Hippocampal formation (tissue), 2 donors: ENCODE results near the gene BRF1.
A peak's percentile ranks its signal among the peaks of the same experiment; 100 is the strongest.

Experiments used
- DNase-seq, 2 donors: peaks; one replicate each; lab custom pipeline; 2025; lab: John Stamatoyannopoulos, UW

Gene BRF1

DNA sequence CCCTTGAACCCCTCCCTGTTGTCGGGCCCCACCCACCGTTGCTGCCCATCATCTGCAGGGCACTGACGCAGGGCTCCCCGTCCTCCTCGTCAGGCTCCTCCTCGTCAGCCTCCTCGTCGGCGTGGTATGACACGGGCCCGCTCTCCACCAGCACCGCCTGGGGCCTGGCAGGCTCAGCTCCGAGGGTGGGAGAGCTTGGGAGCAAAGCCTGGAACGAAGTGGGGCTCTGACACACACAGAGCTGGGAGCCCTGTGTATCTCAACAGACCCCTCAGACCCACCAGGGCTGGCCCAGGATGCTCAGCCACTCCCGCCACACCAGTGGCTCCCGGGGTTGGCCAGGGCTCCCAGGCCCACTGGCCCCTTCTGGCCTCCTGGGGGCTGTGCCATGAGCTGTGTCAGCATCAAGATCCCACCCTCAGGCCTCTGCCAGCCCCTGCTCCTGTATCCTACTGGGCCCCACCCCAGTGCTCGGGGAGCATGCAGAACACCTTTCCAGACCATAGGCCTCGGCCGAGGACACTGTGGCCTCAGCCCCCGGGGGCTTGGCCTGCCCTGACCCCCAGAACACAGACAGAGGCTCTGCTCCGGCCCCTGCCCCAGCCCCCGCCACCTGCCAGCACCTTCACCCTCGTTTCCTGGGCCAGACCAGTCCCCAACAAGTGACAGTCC lies 89.6 kb downstream of the BRF1 start:
- no peak for DNase-seq

DNA sequence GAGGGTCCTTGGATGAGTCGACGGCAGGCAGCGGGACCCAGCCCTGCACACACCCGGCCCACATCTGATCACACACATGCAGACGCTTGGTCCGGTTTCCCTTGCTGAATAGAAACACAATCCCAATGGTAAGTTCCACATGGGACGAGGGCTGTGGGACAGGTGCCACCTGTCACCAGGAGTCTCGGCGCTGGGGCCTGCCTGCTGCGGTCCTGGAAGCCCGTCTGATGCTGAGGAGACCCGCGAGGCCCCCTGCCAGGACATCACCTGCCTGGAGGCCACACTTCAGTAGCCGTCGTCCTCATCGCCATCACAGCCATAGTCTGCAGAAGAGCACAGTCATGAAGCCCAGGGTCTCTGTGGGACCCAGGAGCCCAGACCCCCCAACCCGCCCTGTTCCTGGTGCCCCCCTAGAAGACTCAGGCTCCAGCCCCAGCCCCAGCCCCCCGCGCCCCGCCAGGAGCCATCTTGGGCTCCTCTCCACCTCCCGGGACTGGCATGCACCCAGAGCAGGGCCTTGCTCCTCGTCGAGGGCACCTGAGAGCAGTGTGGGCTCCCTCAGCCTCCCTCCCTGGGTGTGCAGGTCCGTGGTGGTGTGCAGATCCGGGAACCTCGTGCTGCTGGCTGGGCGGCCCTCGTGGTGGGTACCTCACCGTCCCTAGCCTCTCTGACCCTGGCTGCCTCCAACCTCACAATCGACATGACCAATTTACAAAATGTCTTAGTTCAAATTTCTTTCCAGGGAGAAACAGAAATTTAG lies 90.4 kb downstream of the BRF1 start:
- DNase-seq: no peak

DNA sequence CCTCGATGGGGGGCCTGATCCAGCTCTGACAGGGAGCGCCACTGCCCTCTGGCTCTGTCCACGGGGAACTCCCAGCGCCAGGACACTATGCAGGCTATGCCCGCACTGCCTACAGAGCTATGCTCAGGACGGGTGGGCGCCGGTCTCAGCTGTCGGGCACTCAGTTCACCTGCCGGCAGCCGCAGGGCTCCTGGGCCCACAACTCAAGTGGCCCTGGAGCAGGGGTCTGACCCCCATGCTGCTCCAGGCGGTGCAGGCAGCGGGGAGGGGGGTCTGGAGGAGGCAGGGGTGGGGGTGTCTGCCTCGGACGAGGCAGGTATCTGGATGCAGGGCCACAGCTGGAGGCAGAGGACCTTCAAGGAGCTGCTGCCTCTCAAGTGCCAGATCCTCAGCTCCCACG lies 91.2 kb downstream of the BRF1 start:
- no peak for DNase-seq

DNA sequence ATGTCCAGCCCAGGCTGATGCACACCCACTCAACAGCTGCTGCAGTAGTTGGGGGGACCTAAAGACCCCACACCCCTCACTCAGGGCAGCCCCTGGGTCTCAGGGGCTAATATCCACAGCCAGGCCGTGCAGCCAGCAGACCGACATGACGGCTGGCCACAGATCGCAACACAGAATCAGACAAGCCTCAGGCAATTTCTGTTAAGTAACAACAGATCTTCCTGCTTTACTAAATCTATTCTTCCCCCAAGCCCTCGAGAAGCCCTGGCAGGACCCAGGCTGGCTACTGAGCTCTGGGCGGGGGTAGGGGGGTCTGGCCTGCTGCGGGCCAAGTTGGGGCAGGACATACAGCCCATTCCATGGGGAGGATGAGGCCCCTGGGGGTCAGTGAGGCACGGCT lies 91.7 kb downstream of the BRF1 start:
- no peak for DNase-seq

DNA sequence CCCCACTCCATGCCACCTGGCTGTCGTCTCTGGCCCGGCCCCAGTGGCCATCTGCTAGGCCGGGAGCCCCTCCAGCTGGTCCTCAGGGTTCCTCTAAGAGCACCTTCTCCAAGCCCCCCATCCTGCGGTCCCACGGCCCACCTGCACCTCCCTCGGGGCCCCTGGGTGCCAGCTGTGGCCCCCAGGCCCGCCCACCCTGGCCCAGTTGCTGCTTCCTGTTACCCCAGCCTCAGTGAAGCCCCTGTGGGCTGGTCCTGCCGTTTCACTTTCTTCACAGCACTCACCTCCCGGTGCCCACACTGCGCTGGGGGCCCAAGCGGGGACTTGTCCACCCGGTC lies 92.1 kb downstream of the BRF1 start:
- no peak for DNase-seq

DNA sequence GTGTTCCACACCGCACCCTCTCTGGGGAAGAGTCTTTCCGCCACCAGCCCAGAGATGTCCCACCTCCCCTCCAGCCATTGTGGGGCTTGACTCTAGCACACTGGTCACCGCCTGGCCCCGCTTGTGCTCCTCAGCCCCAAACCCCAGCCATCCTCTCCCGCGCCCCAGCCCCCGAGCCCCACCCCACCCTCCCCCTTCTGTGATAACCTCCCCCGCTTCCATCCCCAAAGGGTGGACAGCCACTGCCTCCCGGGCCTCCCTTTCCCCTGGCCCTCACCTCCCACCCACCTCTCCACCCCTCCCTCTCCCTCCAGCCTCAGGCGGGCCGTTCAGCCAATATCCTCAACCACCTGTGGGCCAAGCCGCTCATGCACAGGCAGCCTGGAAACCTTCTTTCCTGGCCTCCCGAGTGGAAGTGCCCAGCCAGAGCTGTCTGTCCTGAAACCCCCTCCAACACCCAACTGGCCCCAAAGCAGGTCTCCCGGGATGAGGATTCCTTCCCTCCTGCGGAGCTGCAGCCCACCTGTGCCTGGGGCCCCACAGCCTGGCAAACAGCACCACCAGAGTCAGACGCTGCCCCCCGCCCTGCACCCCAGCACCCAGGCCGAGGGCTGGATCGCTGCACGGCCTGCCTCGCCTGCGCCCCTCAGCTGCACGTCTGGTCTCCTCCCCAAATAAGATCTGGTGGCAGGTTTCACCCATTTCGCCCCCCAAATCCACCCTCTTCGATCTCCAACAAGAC lies 92.6 kb downstream of the BRF1 start:
- DNase-seq: no peak

DNA sequence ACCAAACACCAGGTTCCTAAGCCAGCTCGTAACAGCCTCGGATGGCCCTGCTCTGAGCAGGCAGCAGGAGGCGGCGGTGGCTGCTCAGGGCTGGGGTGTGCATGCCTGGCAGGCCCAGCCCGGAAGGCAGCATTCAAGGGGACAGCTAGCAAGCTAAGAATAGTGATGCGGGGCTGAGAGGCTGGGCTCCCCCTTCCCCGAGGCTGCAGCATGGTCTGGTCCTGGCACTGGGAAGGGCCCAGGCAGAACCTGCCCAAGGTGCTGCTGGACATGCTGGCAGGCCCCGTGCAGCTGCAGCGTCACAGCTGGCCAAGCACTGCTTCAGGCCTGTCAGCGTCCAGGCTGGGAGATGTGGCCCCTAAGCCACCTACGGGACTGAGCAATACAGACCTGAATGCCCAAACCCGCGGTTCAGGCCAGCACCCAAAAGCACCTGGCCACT lies 93.3 kb downstream of the BRF1 start:
- DNase-seq: no peak

DNA sequence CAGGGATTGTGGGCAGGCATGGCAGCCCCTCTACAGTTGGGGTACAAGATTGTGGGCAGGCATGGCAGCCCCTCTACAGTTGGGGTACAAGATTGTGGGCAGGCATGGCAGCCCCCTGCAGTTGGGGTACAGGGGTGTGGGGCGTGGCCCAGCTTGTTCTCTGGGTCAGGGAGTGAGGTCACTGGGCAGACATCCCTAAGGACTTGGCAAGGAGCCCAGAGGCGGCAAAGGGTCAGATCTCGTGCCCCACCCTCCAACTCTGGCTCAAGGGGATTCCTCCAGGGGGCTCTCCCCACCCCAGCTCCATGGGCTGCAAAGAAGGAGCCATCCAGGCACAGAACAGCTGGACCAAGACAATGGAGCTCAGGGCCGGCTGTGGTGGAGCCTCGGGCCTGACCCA lies 93.9 kb downstream of the BRF1 start:
- no peak for DNase-seq

DNA sequence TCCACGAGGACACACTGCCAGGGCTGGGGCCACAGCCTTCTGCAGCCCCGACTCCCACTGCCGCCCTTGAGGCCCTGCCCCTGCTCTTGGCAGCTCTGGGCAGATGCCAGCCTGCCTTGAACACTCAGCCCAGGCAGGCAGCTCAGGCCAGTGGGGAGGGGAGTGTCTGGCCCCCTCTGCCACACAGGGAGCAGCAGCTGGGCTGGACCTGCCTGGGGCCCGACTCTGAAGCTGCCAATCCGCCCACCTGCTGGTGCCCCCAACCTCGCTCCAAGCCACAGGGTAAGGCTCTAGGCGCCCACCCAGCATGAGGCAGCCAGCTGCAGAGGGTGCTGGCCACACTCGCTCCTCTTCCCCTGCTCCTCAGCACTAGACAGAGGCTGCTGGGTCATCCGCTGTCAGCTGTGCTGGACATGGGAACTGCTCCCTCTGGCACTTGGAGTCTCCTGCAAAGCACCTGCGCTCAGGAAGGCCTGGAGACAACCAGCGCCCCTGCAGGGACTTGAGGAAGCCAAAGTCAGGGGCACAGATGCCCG lies 95.1 kb downstream of the BRF1 start:
- no peak for DNase-seq

DNA sequence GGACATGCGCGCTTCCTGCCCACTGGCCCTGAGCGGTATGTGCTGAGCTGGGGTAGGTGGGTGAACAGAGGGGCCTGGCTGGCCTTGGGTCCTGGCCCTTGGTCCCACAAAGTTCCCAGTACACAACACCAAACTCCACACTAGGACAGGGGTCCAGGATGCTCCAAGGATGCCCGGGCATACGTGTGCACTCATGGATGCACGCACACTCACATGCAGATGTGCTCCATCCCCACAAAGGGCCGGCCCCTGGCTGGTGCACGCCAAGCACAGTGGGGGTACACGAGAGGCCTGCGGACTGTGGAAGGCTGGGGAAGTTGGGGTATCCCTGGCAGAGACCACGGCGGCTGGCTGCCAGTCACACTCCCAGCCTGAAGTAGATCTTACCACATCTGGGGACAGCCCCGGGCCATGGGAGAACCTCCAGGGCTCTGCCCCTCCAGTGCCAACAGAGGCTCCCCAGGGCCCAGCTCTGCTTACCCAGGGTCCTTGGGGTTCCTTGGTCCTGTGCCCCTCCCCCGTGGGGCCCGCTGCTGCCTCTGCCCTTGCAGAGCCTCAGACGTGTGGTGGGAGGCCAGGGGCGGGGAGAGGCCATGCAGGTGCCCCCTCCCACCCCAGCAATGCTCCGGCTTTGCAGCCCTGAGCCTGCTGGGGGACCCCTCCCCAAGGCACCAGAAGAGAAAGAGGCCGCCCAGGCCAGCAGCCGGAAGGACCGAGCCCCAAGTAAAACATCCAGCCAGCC lies 95.7 kb downstream of the BRF1 start:
- DNase-seq: no peak

DNA sequence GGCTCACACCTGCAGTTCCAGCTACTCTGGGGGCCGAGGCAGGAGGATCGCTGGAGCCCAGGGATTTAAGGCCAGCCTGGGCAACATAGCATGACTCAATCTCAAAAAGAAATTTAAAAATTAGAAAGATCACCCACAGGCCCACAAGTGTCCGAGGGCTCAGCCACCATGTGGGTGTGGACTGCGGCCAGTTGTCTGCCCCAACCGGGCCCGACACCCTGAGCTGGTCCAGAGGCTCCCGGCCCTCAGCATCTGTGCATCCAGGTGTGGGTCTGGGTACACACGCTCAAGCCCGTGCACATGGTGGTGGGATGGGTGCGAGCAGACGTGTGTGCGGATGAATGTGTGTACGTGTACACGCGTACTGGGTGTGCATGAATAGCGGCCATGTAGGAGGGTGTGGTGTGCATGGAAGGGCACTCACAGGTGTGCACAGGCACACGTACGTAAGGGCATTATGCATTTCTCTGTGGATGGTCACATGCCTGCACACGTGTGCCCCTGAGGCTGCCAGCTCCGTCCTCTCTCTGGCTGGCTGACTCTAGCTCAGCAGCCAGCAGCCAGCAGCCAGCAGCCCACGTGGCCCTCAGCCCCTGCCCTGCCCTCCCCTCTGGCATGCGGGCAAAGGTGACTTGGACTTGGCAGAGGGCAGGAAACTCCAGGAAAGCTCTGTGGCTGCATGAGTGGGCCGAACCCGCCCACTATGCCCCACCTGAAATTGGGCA lies 96.4 kb downstream of the BRF1 start:
- peak; percentile 36 to 41 for DNase-seq

DNA sequence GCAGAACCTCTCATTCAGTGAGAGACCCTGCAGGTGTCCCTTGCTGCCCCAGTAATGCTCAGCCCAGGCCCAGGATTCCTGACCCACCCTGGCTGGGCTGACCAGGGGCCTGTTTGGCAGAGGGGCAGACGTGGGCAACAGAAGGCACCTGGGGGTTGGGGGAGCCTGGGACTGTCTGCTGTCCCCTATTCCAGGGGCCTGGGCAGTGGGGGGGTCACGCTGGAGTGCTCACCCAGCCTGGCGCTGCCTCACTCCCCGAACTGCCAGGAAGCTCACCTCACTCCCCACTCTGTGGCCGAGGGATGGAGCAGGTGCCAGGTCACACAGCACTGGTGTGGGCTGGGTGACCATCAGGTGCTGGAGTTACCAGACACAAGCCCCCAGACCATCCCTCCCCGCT lies 97.1 kb downstream of the BRF1 start:
- no peak for DNase-seq

DNA sequence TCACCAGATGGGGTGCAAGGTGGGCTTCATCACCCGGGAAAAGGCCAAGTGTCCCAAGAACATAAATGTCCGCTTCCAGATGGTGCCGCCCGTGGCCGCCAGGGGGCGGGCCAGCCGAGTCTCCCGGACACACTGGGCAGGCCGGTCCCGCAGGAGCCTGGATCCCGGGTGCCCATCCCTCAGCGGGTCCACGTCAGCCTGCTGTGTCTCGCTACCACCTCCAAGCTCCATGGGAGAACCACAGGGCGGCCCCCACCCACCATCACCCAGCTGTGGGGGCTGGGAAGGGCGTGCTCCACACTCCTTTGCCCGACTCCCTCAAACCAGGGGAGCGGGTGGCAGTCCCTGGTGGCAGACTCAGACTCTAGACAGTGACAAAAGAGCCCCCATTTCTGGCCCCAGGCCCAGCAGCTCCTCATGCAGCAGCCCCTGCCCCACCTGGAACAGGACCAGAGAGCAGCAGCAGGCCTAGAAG lies 97.7 kb downstream of the BRF1 start:
- peak; percentile 11 to 55 for DNase-seq

DNA sequence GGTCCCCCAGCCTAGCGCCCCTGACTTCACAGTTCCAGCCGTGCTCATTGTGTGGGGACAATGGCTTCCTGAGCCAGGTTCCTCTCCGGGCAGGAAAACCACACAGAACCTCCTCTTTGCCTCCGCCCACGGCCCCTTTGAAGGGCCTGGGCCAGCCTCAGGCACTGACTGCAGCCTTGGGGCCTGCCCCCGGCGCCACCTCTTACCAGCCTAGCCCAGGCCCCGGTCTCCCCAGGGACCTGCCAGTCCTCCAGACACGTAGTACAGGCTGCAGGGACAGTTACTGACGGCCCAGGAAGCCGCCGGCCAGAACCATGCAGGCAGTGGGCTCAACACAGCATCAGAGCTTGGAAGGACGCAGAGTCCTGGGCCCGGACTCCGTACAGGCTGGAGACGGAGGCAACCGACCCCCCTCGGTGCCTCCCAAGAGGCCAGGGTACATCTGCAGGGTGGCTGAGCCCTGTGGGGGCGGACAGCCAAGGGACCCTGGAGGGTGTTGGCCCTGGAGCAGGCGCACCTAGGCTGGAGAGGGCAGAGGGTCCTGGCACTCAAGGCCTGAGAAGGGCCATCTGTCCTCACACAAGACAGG lies 98.8 kb downstream of the BRF1 start:
- no peak for DNase-seq

DNA sequence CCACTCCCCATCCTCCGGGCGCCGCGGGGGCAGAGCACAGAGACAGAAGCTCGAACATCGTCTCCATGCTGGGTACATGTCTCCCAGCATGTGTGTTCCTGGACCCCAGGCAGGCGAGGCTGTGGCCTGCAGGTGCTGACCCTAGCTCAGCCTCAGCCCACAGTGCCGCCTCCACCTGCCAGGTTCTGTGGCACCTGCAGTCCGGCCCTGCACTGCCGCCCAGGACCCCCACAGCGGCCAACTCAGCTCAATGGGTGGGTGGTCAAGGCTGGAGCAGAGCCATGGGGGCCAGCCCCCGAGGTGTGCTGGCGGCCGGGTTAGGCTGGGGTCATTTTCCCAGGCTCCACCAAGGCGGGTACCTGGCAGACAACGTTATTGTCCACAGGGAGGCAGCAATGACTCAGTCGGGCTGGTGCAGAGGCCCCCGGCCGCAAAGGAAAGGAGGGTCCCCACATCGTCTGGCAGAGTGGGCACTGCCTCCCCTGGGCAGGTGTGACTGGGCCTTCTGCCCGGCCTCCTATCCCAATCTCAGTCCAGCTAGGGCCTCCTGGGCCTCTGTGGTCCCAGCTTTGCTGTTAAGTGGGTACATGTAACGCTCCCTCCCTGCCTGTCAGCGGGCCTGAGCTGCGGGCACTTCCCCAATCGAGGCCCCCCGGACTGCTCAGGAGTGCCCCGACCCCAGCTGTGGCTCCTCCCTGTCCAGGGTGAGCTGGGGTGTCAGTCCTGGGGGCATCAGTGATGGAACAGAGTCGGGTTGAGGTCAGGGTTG lies 99.5 kb downstream of the BRF1 start:
- no peak for DNase-seq

DNA sequence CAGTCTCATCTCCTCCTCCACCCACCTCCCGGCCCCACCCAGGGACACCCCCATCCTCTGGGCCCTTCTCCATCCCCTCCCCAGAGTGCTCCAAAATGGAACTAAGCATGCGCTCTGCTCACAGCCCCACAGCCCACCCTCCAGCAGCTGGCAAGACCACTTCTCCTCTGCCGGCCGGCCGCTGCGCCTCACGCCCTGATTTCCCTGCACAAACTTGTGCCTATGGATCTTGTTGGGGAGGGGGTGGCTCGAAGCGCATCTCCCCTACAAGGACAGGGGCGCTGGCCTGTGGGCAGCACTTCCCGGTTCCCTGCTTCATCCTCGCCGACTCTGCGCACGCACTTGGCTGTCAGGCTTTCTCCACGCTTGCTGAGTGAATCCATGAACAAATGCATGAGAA lies 100.2 kb downstream of the BRF1 start:
- no peak for DNase-seq

DNA sequence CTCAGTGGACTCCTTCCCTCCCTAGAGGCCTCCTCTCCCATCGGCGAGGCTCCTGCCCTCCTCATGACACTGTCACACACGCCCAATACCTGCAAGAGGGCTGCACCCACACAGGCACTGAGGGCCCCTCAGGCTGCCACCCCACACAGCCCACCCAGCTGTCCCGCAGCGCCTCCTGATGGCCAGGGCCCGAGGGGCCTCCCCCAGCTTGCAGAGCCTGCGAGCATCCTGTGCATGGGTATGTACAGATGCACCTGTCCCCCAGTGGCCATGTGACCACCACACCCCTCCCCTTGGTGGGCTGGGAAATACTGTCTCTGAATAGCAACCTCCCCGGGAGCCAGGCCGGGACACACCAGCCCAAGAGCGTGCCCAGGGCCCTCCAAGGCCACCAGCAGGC lies 100.7 kb downstream of the BRF1 start:
- no peak for DNase-seq

DNA sequence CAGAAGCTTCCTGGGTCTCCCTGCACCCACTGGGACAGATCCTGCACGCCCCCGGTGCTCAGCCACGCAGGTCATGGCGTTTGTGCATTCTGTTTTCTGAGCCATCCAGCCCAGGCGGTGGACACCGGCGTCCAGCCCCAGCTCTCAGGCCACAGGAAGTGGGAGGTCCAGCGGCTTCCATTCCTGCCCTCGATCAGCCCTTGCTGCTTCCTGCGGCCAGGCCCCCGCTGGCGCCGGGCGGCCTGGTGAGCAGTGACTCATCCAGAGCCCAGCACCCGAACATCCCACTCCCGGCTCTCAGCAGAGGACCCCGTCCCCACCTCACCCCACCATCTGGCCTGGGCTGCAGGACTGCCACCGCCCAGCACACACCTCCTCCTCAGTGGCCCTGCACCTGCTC lies 101.7 kb downstream of the BRF1 start:
- no peak for DNase-seq

DNA sequence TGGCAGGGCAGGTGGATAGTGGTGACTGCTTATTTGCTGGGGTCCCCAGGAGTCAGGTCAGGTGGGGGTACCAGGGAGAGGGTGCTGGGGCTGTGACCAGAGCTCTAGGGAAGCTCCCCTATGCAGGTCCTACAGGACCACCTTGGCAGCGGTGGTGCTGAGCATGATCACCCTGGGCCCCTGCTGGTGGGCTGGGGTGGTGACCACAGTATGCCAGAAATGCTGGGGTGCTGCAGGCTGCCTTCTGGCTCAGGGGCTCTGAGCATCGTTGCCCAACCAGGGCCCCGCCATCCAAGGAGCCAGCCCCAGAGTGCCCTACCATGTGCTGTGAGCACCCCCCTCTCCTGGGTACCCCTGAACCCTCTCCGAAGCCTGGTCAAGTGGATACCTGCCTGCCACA lies 102.2 kb downstream of the BRF1 start:
- no peak for DNase-seq

DNA sequence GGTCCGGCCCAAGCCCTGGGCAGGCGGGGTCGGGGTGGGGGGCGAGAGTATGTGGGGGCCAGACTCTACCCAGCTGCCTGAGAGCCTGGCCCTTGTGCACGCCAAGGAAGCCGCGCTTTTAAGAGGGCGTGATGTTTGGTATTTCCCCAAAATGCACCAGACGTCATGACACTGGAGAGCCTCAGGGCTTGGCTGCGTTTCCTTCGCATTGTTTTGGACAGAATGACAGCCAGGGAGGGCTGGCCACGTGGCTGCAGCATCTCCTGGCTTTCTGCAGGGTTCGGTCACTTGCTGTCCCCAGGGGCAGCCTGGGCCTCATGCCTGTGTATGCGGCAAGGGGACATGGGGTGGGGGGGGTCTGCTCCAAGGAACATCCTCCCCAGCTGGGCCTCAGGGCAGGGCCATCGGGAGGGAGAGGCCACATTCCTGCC lies 103.6 kb downstream of the BRF1 start:
- DNase-seq: no peak
